ENCODE measurements around the gene MRGPRD.

The MRGPRD gene

DNA sequence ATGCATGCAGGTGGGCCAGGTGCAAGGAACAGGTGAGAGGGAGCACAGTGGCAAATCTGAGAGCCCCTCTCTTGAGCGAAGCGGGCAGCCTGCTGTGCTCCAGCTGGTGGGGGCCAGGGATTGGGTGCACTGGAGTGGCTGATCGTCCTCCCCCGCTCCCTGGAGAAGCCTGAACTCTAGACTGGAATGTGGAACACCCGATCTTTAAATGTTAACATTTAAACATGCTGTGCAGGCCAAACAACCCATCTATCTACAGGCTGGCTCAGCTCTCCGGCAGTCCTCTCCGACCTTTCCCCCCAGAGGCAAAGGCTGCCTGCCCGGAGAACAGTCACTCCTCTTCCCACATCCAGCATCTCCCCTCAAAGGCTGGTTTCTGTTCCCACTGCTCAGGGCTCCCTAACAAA is 27.2 kb upstream of the MRGPRD start:
- DNase-seq (ENCODE audit: low read depth) = no peak
- TF ChIP-seq MYC (IDR thresholded peaks at IDR 0.05; ENCODE audit: low read depth, low read length) (no peak), POLR2A (IDR thresholded peaks at IDR 0.05; ENCODE audit: extremely low read depth, insufficient read length) (no peak)
- TF ChIP-seq, protein P1, sequence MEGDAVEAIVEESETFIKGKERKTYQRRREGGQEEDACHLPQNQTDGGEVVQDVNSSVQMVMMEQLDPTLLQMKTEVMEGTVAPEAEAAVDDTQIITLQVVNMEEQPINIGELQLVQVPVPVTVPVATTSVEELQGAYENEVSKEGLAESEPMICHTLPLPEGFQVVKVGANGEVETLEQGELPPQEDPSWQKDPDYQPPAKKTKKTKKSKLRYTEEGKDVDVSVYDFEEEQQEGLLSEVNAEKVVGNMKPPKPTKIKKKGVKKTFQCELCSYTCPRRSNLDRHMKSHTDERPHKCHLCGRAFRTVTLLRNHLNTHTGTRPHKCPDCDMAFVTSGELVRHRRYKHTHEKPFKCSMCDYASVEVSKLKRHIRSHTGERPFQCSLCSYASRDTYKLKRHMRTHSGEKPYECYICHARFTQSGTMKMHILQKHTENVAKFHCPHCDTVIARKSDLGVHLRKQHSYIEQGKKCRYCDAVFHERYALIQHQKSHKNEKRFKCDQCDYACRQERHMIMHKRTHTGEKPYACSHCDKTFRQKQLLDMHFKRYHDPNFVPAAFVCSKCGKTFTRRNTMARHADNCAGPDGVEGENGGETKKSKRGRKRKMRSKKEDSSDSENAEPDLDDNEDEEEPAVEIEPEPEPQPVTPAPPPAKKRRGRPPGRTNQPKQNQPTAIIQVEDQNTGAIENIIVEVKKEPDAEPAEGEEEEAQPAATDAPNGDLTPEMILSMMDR (IDR thresholded peaks at IDR 0.05; ENCODE audit: low read depth, low read length) = no peak
- TF ChIP-seq, protein P2, sequence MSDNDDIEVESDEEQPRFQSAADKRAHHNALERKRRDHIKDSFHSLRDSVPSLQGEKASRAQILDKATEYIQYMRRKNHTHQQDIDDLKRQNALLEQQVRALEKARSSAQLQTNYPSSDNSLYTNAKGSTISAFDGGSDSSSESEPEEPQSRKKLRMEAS (IDR thresholded peaks at IDR 0.05; ENCODE audit: low read depth, low read length) = no peak
- no peak overlapping the region for H3K4me3 ChIP-seq (ENCODE audit: low read depth, low read length)

DNA sequence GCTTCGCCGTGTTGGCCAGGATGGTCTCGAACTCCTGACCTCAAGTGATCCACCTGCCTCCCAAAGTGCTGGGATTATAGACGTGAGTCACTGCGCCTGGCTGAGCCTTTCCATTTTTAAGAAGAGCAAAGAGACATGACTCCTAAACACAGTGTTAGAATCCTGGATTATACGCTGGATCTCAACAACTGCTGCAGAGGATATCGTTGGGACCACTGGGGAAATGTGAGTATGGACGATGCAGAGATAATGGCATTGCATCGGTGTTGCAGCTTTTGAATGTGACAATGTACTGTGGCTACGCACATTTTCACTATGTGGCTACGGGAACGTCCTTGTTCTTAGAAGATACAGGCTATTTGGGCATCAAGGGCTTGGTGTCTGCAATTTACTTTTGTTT is 26.0 kb upstream of the MRGPRD start:
- TF ChIP-seq, protein P2 (IDR thresholded peaks at IDR 0.05; ENCODE audit: low read depth, low read length) = no peak
- TF ChIP-seq POLR2A (IDR thresholded peaks at IDR 0.05; ENCODE audit: extremely low read depth, insufficient read length) = no peak
- TF ChIP-seq, protein P1 (IDR thresholded peaks at IDR 0.05; ENCODE audit: low read depth, low read length) = no peak
- no peak for TF ChIP-seq MYC (IDR thresholded peaks at IDR 0.05; ENCODE audit: low read depth, low read length)
- no peak for DNase-seq (ENCODE audit: low read depth)
- H3K4me3 ChIP-seq (ENCODE audit: low read depth, low read length) = no peak overlapping the region

DNA sequence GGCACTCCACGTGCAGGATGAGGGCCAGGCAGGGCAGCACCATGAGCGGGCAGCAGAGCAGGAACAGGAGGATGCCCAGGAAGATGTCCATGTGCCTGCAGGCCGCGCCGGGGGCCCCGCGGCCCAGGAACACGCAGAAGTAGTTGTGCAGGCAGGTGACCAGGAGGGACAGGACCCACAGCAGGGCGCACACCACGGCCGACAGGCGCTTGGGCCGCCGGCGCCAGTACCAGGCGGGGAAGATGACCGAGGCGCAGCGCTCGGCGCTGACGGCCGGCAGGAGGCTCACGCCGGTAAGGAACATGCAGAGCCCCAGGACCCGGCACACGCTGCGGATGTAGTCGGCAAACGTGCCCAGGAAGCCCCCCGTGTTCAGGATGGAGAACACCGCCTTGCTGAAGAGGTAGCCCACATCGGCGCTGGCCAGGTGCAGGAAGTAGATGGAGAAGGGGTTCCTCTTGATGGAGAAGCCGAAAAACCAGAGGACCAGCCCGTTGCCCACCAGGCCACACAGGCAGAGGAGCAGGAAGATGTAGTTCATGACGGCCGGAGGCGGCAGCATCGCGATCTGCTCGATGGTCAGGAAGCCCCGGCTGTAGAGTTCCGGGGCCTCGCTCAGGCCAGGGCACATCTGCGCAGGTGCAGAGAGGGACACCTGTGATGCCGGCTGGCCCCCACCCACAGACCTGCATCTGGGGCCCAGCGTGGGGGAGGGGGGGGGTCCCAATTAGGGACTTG is 25.0 kb upstream of the MRGPRD start:
- H3K4me3 ChIP-seq (ENCODE audit: low read depth, low read length) = no peak overlapping the region
- TF ChIP-seq, protein P1 (IDR thresholded peaks at IDR 0.05; ENCODE audit: low read depth, low read length) = no peak
- no peak for TF ChIP-seq POLR2A (IDR thresholded peaks at IDR 0.05; ENCODE audit: extremely low read depth, insufficient read length)
- TF ChIP-seq, protein P2 (IDR thresholded peaks at IDR 0.05; ENCODE audit: low read depth, low read length) = no peak
- no peak for TF ChIP-seq MYC (IDR thresholded peaks at IDR 0.05; ENCODE audit: low read depth, low read length)
- DNase-seq (ENCODE audit: low read depth) = no peak

DNA sequence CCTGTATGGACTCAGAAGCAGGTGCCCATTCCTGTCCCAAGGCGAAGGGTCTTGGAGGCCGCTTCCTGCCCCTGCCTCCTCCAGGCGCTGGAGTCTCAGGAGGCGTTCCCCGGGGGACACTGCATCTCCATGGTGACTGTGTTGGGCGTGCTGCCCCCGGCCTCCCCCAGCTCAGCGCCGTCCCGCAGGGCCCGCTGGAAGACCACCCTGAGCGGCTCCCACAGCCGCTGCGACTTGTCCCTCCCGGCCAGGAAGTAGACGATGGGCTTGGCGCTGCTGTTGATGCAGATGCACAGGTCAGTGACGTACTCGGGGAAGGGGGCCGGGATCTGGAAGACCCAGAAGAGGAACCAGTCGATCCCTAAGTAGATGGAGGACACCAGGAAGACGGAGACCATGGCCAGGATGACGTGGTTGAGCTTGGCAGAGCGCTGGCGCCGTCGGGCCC is 24.4 kb upstream of the MRGPRD start:
- no peak overlapping the region for H3K4me3 ChIP-seq (ENCODE audit: low read depth, low read length)
- TF ChIP-seq, protein P1 (IDR thresholded peaks at IDR 0.05; ENCODE audit: low read depth, low read length) = no peak
- TF ChIP-seq, protein P2 (IDR thresholded peaks at IDR 0.05; ENCODE audit: low read depth, low read length) = no peak
- TF ChIP-seq MYC (IDR thresholded peaks at IDR 0.05; ENCODE audit: low read depth, low read length) = no peak
- TF ChIP-seq POLR2A (IDR thresholded peaks at IDR 0.05; ENCODE audit: extremely low read depth, insufficient read length) = no peak
- no peak for DNase-seq (ENCODE audit: low read depth)

DNA sequence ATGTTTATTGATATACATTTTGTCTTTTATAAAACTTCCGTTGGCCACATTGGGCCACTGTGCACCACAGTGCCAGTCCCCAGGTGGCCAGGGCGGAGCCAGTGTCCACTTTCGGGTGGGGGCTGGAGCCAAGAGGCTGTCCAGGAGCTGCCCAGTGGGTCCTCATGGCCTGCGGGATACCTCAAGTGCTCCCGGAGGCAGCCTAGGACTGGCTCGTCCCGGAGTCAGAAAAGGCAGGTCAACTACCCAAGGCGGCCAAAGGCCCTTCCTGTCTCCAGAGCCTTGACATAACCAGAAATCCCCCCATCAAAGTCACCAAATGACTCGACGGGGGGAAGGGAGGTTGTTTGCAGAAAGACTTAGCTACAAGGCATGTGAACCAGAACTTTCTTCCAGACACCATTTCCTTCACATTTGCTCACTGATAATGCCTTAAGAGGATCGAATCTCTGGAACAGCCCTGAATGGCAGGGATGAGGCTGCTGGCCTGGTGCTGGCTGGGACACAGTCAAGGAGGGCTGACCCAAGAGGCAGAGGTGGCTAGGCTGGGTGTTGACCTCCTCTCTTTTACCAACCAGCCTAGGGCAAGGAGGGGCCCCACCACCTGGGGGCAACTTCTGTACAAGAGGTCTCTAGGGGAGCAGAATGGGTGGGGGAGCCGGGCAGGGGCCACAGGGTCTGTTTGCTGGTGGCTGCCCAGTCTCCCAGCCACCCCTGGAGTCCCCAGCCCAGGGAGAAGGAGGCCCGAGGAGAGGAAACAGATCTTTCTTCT is 23.8 kb upstream of the MRGPRD start:
- no peak overlapping the region for H3K4me3 ChIP-seq (ENCODE audit: low read depth, low read length)
- TF ChIP-seq POLR2A (IDR thresholded peaks at IDR 0.05; ENCODE audit: extremely low read depth, insufficient read length) (no peak), MYC (IDR thresholded peaks at IDR 0.05; ENCODE audit: low read depth, low read length) (no peak)
- TF ChIP-seq, protein P1 (IDR thresholded peaks at IDR 0.05; ENCODE audit: low read depth, low read length) = no peak
- TF ChIP-seq, protein P2 (IDR thresholded peaks at IDR 0.05; ENCODE audit: low read depth, low read length) = no peak
- no peak for DNase-seq (ENCODE audit: low read depth)
